Effector memory CD8-positive, alpha-beta T cell (primary cell): ENCODE measurements around the gene SNX9.
A peak's percentile ranks its signal among the peaks of the same experiment; 100 is the strongest.

Source experiments
- ATAC-seq: fragments of 150-1000 bp; cut with Tn5 transposase; replicated peaks from 2 replicates; pipeline ENCODE4 v1.10.0; 2021; ENCODE audit warnings: mild to moderate bottlenecking, moderate library complexity
- DNase-seq, 3 experiments: peaks; one replicate each; pipeline ENCODE4 v3.0.0; 2021
- H3K27ac Mint-ChIP-seq, 2 donors: one replicate each; pipeline ENCODE4 v1.8.0; 2022; ENCODE audit warnings: mild to moderate bottlenecking in 2 of 2, mixed read lengths in 2 of 2, moderate library complexity in 2 of 2
- H3K27me3 Mint-ChIP-seq, 2 donors: one replicate each; pipeline ENCODE4 v1.8.0; 2022; ENCODE audit warnings: mixed read lengths in 2 of 2
- H3K36me3 Mint-ChIP-seq: one replicate; pipeline ENCODE4 v1.8.0; 2022; ENCODE audit warnings: mild to moderate bottlenecking, moderate library complexity, mixed read lengths; ENCODE audit not compliant: insufficient read depth
- H3K4me1 Mint-ChIP-seq, 2 donors: one replicate each; pipeline ENCODE4 v1.8.0; 2022; ENCODE audit warnings: low read depth in 2 of 2, mixed read lengths in 2 of 2
- H3K4me3 Mint-ChIP-seq, 2 donors: one replicate each; pipeline ENCODE4 v1.8.0; 2022; ENCODE audit warnings: mild to moderate bottlenecking in 2 of 2, mixed read lengths in 2 of 2, moderate library complexity in 2 of 2
- H3K9me3 Mint-ChIP-seq, 2 donors: one replicate each; pipeline ENCODE4 v1.8.0; 2022; ENCODE audit warnings: mixed read lengths in 2 of 2

Gene SNX9

DNA sequence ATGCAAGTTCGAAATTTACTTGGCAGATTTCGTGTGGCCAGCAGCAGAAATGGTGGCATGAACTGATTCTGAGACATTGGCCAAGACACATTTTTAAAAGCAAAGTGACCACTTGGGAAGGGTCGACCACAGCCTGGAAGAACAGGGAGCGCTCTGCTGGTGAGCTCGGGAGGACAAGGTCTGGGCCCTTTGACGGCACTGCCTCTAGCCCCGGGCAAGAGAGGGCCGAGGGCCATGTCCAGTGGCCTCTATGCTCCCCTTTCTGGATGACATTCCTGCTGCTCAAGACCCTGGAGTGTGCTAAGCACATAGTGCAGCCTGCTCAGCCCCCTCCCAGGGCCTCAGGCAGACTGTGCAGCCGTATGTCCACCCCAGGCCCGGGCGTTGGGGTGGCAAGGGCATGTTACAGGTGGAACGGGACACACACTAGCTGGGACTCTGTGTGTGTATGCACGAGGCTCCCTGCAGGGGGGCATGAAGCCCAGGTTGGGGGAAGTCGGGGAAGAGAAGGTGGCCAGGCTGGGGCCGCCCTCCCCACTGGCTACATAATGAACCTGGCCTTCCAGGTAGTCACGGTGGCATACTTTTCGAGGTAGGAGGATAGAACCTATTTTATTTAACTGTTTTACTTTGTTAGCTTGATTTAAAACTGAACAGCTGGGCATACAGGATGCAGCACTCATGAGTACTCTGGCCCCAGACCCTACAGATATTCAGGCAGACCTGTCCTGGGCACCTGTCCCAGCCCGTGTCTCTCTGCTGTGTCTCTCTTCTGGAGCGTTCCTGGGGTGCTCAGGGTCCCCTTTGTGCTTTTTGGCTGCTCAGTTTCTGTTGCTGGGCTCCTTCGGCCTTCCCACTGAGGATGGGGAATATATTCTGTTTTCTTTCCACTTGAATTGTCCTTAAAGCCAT is 165.0 kb downstream of the SNX9 start:
- Mint-ChIP-seq H3K27me3 (no peaks in the 10 kb centered on the region), H3K4me1 (peaks cover 20 to 27% of the 10 kb centered on the region in 2 donors), H3K27ac (no peak overlapping the region), H3K4me3 (no peak overlapping the region), H3K9me3 (no peaks in the 10 kb centered on the region), H3K36me3 (peaks cover 4% of the 10 kb centered on the region)
- ATAC-seq = no peak
- no peak for DNase-seq

DNA sequence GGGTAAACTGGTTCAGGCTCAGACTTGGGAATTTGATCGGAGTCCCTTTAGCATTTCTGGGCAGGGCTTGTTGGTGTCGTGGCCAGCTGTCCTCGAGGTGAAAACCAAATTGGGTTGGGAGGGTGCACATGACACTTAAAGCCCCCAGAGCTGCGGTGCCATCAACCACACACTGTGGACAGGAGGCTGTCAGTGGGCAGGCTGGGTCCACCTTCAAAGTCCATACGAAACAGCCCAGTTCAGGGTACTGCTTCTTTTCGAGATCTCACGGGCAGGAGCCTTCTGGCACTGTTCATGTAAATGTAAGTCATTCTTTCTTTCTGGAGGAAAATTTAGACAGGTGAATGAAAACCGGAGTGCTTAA is 165.6 kb downstream of the SNX9 start:
- peaks cover 18 to 25% of the 10 kb centered on the region in 2 donors for H3K4me1 Mint-ChIP-seq
- H3K9me3 Mint-ChIP-seq = no peaks in the 10 kb centered on the region
- H3K4me3 Mint-ChIP-seq = no peak overlapping the region
- no peak for DNase-seq
- no peak for ATAC-seq
- no peaks in the 10 kb centered on the region for H3K27me3 Mint-ChIP-seq
- no peak overlapping the region for H3K27ac Mint-ChIP-seq
- H3K36me3 Mint-ChIP-seq = peaks cover 4% of the 10 kb centered on the region

DNA sequence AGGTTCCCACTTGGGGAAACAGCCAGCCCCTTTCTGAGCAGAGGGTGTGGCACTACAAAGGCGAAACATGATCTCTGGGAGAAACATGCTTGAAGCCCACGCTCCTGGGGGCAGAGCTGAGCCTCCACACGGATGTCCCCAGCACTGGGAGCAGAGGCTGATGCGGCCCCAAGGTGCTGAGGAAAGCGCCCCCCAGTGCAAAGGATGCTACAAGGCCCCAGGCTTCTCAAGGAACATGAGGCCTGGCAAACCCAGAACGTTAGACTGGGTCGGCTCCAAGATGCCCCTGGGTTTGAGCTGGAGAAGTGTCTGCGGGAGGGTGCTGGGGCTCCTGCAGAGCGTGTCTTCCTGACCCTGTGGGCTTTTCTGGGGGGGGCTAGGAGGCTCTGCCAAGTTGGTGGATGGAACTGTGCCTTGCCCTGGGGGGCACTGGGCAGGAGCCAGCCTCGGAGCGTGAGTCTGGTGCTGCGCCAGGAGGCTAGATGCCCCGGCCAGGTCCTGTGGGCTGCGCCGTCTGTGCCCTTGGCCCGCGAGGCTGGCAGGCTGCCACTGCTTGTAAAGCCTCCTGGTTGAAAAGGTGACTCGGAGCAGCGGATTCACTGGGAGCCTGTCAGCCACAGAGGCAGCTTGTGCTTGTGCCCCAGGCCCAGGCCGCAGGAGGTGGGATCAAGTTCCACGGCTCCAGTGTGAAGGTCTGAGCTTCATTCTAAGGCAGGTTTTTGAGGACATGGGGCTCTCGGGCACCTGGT is 166.7 kb downstream of the SNX9 start:
- DNase-seq = no peak
- H3K27me3 Mint-ChIP-seq = no peaks in the 10 kb centered on the region
- peak overlapping the region in 1 of 2 donors; percentile 33 for H3K27ac Mint-ChIP-seq
- H3K4me3 Mint-ChIP-seq = peak overlapping the region in 1 of 2 donors; percentile 63
- no peaks in the 10 kb centered on the region for H3K9me3 Mint-ChIP-seq
- H3K4me1 Mint-ChIP-seq = peaks cover 13 to 23% of the 10 kb centered on the region in 2 donors
- ATAC-seq = no peak
- peaks cover 4% of the 10 kb centered on the region for H3K36me3 Mint-ChIP-seq

DNA sequence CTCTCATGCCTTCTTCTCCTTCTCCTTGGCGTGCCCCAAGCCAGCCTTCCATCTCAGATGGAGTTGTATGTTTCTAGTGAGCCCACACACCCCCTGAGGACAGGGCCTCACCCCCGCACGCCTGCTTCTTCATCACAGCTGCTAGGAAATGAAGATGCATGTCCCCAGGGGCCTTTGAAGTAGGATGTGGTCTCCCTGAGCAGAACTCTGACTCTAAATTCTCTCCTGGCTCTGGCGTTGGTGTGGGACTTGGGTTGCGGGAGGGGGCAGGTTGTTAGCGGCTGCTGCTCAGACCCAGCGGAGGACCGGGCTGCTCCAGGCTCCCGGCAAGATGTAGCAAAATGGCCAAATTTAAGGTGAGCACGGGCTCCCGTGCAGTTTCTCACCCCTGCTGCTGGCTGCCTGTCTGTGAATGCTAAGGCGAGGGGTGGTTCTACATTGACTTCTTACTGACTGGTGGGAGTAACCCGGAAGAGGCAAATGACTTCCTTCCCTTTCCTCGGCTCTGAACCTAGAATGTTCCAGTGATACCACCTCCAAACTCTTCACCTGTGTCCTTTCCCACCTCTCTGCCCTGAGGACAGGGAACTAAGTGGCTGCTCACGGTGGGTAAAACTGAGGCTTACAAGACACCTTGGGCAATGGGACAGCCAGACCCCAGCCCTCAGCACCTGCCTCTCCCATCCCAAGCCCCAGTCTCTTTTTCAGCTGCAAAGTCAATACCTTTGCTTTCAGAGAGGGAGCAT is 167.4 kb downstream of the SNX9 start:
- Mint-ChIP-seq H3K27ac (peak overlapping the region in 1 of 2 donors; percentile 33), H3K27me3 (no peaks in the 10 kb centered on the region), H3K36me3 (peaks cover 4% of the 10 kb centered on the region), H3K4me3 (peak overlapping the region; percentile 45 to 63), H3K4me1 (peaks cover 8 to 20% of the 10 kb centered on the region in 2 donors), H3K9me3 (no peaks in the 10 kb centered on the region)
- DNase-seq = no peak
- ATAC-seq = peak; percentile 67

DNA sequence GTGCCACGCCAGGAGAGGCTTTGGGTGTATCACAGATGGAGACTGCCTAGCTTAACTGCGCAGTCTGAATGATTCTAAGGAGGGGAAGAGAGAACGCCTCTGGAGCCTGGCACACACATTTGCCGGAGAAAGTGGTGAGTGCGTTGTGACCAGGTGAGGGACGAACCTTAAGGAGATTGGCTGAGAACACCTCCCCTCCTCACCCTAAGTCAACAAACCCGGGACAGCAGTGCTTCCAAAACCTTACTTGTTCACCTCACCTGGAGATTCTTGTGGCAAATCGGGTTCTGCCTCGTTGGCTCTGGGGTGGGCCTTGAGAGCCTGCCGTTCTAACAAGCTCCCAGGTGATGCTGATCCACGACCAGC is 168.0 kb downstream of the SNX9 start:
- H3K36me3 Mint-ChIP-seq = peaks cover 4% of the 10 kb centered on the region
- H3K9me3 Mint-ChIP-seq = no peaks in the 10 kb centered on the region

DNA sequence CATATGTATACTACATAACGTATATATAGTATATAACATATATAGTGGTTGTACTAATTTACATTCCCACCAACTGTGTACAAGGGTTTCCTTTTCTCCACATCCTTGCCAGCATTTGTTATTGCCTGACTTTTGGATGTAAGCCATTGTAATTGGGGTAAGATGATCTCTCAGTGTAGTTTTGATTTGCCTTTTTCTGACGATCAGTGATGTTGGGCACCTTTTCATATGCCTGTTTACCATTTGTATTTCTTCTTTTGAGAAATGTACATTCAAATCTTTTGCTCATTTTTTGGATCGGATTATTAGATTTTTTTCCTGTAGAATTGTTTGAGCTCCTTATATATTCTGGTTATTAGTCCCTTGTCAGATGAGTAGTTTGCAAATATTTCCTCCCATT is 170.0 kb downstream of the SNX9 start:
- Mint-ChIP-seq H3K27ac (no peak overlapping the region), H3K27me3 (no peaks in the 10 kb centered on the region), H3K4me1 (peaks cover 15 to 28% of the 10 kb centered on the region in 2 donors), H3K4me3 (no peak overlapping the region), H3K9me3 (no peaks in the 10 kb centered on the region), H3K36me3 (no peaks in the 10 kb centered on the region)
- ATAC-seq (no peak), DNase-seq (no peak)

More for the DNA sequence above, 168.0 kb downstream of the SNX9 start:
- DNase-seq (no peak), ATAC-seq (no peak)
- Mint-ChIP-seq H3K4me3 (peak overlapping the region in 1 of 2 donors; percentile 63), H3K27ac (peak overlapping the region in 1 of 2 donors; percentile 36), H3K27me3 (no peaks in the 10 kb centered on the region), H3K4me1 (peaks cover 8 to 21% of the 10 kb centered on the region in 2 donors)

DNA sequence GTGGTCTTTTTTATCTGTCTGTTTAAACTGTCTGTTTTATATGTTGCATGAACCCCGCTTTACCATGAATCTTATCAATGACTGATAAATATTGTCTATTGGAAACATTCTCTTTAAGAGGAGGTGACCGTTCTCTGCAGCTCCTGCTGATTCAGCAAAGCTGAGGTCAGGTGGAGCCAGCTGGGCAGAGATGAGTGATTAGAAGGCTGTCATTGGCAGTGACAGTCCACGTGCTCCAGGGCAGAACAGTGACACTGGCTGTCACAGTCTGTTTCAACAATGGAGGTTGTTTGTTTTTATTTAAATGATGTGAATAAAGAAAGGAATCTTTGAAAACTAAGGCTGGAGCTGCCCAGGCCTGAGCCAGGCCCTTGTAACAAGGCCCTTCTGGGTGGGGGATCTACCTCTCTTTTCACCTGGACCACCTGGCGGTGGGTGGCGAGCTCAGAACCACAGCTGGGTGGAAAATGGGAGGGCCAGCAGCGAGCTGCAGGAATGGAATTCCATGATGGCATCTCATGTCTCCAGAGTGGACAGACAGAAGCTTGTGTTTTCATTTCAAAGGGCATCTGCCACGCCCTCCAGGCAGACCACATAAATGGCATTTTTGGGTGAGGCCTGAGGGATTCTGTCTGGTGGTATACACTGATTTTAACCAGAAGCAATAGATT is 171.2 kb downstream of the SNX9 start:
- no peak for ATAC-seq
- H3K27me3 Mint-ChIP-seq = no peaks in the 10 kb centered on the region
- peaks cover 15 to 29% of the 10 kb centered on the region in 2 donors for H3K4me1 Mint-ChIP-seq
- H3K27ac Mint-ChIP-seq = no peak overlapping the region
- no peaks in the 10 kb centered on the region for H3K9me3 Mint-ChIP-seq
- H3K4me3 Mint-ChIP-seq = no peak overlapping the region
- H3K36me3 Mint-ChIP-seq = no peaks in the 10 kb centered on the region
- DNase-seq = no peak
